ENCODE results near the gene NFIC.

The NFIC gene

DNA sequence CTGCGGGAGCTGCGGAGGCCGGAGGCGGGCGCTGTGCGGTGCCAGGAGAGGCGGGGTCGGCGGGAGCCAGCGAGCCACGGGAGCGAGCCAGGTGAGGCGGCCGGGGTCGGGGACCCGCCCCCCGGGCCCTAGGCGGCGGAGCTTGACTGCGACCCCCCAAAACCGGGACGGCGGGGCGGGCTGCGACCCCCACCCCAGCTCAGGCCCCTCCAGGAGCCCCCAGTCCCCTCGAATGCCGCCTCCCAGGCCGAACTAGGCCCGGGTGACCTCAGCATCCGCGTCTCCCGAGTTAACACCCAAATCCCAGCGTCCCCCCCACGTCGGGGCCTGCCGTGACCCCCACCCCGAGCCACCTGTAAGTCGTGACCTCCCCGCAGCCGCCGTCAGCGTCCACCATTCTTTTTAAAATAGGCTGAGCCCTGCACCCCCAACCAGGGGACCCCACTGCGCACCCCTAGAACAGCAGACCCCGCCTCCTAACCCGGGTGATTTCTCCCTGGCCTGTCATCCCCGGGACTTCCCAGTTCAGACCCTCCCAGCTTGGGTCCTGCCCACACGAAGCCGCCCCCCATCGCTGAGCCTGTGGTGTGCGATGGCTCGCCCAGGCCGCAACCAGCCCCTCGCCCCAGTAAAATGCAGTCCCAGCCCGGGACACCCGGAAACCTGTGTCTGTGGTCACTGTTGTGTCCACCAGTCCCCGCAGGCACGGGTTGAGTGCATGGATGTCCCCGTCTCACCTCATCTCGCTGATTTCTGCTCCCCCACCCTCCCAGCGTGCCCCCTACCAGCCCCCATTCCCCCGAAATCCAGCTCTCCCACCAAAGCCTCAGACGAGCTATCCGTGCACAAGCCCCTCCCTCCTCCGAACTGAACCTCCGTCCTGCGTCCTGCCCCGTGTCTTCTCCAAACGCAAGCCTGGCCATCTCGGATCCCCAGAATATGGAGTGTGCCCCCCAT is 140.3 kb downstream of the NFIC start:
- H3K27ac ChIP-seq, result peak overlapping the region; percentile 85
- TF ChIP-seq, protein P1, sequence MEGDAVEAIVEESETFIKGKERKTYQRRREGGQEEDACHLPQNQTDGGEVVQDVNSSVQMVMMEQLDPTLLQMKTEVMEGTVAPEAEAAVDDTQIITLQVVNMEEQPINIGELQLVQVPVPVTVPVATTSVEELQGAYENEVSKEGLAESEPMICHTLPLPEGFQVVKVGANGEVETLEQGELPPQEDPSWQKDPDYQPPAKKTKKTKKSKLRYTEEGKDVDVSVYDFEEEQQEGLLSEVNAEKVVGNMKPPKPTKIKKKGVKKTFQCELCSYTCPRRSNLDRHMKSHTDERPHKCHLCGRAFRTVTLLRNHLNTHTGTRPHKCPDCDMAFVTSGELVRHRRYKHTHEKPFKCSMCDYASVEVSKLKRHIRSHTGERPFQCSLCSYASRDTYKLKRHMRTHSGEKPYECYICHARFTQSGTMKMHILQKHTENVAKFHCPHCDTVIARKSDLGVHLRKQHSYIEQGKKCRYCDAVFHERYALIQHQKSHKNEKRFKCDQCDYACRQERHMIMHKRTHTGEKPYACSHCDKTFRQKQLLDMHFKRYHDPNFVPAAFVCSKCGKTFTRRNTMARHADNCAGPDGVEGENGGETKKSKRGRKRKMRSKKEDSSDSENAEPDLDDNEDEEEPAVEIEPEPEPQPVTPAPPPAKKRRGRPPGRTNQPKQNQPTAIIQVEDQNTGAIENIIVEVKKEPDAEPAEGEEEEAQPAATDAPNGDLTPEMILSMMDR (conservative IDR thresholded peaks at IDR 0.05), result no peak

DNA sequence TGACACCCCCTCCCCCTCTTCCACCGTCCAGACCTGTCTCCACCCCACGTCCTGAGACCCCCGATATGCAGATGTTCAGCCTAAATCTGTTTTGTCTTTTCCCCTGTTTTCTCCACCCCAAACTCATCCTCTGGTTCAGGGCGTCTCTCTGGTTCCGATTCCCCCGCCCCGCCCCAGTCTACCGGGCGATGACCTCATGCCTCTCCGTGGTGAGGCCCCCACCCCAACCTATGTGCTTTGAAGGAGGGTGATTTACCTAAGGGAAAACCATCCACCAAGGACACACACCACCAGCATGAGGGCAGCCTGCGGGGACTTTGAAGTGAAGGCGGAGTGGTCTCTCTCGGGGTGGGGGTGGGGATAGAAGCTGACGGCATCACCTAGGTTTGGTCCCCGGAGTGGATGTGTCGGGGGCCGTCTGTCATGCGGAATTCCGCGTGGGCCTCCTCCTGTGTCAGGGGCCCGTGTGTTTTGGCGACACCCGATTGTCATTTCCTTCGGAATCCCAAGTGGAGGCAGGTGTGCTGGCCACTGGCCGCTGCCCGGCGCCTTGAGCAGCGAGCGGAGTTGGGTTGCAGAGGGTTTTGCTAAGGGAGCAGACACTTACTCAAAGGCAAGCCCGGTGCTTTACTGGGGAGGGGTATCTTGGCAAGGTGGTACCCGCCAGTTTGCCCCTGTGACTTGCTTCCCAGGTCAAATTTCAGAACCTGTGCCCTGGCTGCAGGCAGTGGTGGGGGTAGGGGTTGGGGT is 141.2 kb downstream of the NFIC start:
- TF ChIP-seq, protein P1 (conservative IDR thresholded peaks at IDR 0.05), result no peak
- H3K27ac ChIP-seq, result peak overlapping the region; percentile 85

DNA sequence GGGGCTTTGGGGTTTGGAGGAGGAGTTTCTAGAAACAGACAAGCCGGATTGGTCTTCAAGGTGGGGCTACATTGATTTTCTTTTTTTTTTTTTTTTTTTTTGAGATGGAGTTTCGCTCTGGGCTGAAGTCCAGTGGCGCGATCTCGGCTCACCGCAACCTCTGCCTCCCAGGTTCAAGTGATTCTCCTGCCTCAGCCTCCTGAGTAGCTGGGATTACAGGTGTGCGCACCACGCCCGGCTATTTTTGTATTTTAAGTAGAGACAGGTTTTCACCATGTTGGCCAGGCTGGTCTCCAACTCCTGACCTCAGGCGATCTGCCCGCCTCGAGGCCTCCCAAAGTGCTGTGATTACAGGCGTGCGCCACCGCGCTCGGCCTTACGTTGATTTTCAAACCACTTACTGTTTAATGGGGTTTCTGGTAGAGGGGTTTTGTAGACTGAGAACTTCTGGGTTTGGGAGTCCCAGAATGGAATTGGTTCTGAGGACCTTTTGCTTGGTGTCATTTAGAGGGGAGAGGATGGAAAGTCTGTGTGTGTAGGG is 141.8 kb downstream of the NFIC start:
- H3K27ac ChIP-seq, result peak overlapping the region; percentile 85

DNA sequence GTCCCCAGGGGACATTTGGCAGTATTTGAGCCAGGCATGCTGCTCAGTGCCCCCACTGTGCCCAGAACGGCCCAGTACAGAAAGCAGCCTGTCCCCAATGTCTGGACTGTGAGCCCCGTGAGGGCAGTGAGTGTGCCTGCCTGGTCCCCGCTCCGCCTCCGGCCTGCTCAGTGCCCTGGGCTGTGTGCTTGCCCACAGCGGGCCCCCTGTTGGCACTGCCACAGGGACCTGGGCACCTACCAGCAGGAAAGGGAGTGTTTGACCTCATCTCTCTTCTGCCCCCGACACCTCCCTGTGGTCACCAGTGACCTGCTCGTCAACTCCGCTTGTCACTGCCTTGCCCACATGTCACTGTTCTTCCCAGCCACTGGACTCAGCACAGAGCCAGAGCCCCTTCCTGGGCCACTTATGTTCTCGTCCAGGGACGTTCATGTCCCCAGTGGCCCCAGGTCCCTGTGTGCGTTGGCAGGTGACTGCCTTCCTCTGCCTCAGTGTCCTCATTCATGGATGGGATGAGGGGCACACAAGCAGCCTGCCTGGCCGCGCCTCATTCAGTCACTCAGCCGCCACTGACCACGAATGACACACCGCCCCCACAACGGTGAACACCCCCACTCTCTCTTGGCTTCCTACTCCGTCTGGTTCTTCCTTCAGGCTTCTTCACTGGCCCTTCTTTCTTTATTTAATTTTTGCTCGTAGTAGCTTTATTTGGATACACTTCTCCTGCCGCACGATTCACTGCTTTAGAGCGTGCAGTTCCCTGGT is 142.6 kb downstream of the NFIC start:
- TF ChIP-seq, protein P1 (conservative IDR thresholded peaks at IDR 0.05), result no peak
- H3K27ac ChIP-seq, result no peak overlapping the region

DNA sequence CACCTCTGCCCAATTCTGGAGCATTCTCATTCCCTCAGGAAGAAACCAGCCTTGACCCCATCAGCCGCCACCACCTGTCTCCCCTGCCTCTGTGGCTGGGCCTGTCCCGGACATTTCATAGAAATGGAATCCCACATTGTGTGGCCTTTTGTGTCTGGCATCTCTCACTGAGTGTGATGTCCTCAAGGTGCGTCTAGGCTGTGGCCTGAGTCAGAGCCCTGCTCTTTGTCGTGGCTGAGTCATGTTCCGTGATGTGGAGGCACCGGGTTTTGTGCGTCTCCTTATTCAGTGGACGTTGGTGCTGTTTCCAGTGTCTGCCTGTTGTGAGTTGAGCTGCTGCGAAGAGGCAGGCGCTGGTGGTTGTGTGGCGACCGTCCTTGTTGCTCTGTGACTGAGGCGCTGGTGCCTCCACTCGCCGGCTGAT is 143.2 kb downstream of the NFIC start:
- TF ChIP-seq, protein P1 (conservative IDR thresholded peaks at IDR 0.05), result no peak
- no peak overlapping the region for H3K27ac ChIP-seq

DNA sequence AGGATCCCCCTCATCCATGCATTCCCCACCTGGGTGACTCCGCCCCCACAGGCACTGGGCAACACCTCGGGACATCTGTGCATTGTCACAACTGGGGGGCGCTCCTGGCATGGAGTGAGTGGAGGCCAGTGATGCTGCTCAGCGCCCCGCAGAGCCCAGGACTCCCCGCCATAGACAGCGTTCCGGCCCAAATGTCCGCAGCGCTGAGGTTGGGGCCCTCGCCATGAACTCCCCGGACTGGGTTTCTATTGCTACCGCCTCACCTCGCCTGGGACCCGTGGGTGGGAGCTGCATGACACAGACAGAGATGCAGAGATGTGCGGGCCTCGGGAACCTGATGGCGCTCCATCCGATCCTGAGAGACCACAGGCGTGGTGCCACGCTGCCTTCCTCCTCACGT is 144.3 kb downstream of the NFIC start:
- no peak overlapping the region for H3K27ac ChIP-seq
- TF ChIP-seq, protein P1 (conservative IDR thresholded peaks at IDR 0.05), result no peak

DNA sequence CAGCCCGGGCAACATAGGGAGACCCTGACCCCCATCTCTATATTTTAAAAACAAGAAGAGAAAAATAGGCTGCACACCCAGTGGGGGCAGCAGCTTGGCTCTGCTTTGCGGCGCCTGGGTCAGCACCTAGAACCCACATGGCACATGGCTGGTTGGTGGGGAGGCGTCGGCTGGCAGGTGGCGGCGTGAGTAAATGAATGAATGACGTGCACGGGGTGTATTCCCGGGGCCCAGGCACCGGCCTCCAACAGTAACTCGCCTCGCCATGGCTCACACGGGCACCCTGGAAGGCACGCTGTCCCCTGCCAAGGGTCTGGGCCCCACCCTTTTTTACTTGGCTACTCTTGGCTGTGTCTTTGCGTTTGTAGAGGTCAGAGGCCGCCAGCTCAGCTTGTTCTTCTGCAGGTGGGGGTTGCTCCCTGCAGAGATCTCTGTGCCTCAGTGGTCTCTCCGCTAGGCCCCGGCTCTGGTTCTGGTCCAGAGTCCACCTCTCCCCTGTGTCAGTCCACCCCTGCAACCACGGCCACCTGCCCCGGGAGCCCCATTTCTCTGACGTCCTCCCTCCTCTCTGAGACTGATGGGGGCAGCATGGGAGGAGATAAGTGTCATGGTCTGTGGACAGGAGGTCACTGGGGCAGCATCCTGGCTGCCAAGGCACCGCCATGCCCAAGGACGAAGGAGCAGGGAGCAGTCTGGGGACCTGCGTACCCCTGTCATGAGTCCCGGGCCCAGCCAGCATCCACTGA is 145.3 kb downstream of the NFIC start:
- TF ChIP-seq, protein P1 (conservative IDR thresholded peaks at IDR 0.05), result no peak
- H3K27ac ChIP-seq, result no peak overlapping the region
